ENCODE results near the gene CFAP20.

The CFAP20 gene

DNA sequence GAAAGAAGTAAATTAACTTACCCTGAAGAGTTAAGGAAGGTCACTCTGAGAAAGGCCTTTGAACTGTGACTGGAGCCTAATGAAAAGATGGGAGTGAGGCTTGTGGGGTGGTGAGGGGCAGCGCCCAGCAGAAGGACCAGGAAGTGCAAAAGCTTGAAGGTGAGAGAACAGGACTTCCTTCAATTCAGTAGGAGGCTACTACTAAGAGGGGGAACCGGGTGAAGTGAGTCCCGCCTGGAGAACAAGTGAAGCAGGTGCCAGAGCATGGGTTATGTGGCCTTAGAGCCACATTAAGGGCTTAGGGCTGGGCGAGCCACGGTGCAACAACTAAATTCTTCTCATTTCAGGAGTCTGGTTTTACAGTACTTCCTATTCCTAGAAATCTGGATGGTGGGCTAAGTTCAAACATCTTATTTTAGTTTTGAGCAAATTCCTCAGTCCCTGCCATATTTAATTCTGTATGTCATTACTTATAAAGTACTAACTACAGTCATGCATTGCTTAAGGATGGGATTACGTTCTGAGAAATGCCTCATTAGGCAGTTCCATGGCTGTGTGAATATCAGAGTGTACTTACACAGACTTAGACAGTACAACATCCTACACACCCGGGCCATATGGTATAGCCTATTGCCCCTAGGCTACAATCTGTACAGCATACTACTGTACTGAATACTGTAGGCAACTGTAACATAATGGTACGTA is 5.1 kb downstream of the CFAP20 start:
- no peak for DNase-seq

DNA sequence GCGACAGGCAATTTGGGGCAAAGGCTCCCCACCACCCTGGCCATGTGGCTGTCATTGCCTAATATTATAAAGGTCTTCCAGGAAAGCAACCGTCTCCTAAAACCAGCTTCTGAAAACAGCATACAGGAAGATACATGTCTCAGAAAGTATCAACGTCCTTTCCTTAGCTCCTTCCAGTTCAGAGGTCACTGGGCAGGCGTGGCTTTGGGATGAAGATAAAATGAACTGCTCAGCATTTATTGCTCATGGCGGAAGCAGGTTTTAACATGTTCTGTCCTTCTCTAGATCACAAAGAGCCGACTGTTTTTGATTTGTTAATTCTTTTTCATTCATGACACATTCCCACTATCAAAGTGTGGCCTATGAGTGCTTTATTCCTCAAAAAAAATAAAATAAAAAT is 8.0 kb downstream of the CFAP20 start:
- no peak for DNase-seq

- no peak for DNase-seq
Observed at GRCh38 chr16:58120234-58120633, 8.9 kb downstream of the CFAP20 start.

GRCh38 chr16:58119509-58119845 is 9.7 kb downstream of the CFAP20 start:
- no peak for DNase-seq

DNA sequence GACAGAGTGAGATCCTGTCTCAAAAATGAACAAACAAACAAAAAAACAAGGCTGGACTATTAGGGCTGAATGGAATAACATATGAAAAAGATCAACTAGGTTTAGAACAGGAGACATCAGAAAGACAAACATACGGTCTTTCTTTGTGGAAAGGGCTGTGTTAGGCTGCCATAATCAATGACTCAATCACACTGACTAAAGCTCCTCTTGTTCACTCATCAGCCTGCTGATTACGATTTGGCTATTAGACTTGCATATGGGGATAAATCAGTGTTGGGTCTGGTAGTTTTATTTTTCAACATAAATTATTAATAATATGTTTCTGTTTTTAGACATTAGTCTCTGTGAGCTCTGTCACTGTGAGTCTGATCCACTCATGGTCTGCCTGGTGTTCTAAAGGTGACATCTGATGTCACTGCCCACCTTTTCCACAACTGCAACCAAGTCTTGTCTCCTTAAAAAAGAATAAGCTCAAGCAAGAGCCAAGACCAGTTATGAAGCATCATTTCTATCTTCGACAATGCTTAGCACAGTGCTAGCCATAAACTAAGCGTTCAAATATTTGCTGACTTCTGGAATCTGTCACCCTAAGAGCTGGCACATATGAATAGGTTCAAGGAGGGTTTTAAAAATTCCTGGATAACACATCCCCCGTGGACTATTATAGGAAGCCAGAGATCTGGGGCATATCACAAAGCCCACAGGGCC is 10.2 kb downstream of the CFAP20 start:
- no peak for DNase-seq

- no peak for DNase-seq
Observed at GRCh38 chr16:58116529-58116928, 12.7 kb downstream of the CFAP20 start.

- no peak for DNase-seq
Observed at GRCh38 chr16:58116081-58116480, 13.1 kb downstream of the CFAP20 start.

DNA sequence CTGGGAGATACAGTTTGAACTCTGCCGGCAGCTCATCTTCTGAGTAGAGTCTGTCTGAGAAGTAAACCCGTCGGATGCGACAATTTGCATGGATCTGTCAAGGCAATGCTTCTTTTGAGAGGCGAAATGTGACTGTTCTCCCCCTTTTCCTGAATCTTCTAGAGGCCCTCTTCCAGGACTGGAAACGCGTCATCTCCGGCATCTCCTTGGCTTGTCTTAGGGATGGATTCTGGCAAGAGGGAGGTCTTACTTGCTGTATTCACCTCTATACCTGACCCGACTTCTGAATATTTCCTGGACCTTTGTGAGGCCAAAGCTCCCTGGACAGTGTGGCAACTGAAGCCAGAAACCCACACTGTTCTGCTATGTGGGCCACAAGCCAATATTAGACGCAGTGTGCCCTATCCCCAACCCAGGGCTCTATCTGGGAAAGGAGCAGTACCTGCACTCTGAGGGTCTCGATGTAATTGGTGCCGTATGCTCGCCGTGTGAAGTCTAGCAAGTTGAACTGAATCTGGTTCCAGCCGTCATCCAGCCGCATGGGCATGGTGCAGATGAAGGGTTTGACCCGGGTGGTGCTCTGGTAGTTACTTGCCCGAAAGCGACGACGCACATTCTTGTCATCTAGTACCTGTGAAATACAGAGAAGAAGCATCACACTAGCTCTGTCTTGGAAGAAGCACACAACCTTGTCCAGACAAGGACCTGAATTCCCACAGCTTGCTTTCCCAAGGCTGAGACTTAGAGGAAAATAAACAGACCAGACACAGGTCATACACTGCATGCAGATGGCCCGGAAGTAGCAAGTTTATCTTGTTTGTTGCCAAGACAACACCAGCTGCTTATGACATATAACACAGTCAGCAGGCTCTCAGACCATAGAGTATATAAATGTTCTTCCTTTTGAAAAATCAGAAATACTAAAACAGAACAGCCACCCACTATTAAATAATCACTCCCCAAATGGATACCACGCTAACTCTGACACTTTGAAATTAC is 14.1 kb downstream of the CFAP20 start:
- no peak for DNase-seq

DNA sequence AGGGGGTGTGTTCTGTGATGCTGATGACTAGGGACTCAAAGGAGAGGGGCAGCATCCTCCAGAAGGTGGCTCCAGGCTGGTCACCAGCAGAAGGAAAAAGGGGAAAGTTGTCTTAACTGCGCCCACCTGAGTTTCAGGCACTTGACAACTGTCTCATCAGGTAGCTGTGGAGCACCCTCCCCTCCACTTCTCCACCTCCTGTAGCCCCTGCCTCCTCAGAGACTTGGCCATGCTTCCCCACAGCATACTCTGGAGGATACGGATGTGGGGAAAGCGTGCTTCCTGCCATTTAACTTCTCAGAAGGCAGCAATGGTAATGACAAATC is 17.9 kb downstream of the CFAP20 start:
- no peak for DNase-seq

- no peak for DNase-seq
Observed at GRCh38 chr16:58110571-58111301, 18.4 kb downstream of the CFAP20 start.

DNA sequence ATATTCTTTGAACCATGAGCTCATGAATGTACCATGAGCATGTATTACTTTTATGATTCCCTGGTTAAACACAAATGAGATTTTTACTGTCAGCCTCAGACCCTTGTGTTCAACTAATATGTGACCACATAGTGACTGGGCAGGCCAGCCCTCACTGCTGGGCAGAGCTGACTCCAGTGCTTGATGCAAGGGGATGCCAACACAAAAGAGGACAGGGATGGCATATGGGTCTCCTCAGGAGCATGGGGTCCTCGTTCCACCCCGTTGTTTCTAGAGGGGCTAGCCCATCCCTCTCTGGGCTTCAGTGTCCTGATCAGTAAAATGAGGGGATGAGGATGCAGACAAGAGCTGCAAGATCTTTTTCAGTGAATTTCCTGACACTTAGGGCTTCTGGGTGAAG is 19.3 kb downstream of the CFAP20 start:
- no peak for DNase-seq

GRCh38 chr16:58109330-58109729 is 19.9 kb downstream of the CFAP20 start:
- no peak for DNase-seq

- DNase-seq = no peak
Observed at GRCh38 chr16:58107709-58108108, 21.5 kb downstream of the CFAP20 start.

- no peak for DNase-seq
Observed at GRCh38 chr16:58107228-58107627, 22.0 kb downstream of the CFAP20 start.

- no peak for DNase-seq
Observed at GRCh38 chr16:58105631-58106030, 23.6 kb downstream of the CFAP20 start.

DNA sequence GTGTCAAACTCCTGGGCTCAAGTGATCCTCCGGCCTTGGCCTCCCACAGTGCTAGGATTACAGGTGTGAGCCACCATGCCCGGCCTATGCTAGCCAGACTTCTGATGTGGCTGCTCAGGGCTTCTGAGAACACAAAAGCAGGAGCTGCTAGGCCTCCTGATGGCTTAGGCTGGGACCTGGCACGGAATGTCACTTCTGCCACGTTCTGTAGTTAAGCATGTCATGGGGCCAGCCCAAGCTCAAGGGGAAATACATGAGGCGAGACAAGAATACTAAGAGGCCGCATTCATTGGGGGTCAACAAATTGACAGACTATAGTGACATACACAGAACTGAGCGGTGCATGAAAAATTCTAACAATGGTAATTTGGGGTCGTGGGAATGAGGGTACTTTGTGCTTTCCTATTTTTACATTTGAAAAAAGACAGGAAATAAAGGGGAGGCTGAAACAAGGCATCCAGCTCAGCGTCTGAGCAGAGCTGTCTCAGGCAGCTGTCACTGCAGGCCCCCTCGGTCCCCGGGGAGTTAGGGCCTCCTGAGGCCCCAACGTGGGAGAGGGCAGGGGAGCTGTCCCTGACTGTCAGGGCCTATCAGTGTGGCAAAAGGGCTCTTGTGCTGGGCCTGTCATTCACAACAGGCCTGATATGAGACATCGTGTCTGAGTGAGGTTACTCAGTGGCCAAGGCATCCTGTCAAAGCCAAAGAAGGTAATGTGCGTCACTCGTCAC is 26.4 kb downstream of the CFAP20 start:
- DNase-seq = no peak

DNA sequence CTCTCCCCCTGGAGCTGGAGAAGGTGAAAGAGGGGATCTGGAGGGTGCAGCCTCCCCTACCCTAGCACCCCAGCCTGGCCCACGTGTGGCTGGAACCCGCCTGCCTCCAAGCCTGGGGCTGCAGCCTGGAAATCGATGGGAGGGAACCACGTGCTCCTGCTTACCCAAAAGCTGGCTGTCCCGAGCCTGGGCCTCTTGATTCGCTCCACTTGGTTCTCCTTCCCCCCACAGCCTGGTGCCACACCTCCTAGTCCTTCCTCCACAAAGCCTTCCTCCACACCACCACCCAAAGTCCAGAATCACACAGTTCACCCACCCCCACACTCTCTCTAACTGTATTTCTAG is 29.3 kb downstream of the CFAP20 start:
- no peak for DNase-seq

GRCh38 chr16:58099097-58099955 is 29.9 kb downstream of the CFAP20 start:
- DNase-seq = no peak

DNA sequence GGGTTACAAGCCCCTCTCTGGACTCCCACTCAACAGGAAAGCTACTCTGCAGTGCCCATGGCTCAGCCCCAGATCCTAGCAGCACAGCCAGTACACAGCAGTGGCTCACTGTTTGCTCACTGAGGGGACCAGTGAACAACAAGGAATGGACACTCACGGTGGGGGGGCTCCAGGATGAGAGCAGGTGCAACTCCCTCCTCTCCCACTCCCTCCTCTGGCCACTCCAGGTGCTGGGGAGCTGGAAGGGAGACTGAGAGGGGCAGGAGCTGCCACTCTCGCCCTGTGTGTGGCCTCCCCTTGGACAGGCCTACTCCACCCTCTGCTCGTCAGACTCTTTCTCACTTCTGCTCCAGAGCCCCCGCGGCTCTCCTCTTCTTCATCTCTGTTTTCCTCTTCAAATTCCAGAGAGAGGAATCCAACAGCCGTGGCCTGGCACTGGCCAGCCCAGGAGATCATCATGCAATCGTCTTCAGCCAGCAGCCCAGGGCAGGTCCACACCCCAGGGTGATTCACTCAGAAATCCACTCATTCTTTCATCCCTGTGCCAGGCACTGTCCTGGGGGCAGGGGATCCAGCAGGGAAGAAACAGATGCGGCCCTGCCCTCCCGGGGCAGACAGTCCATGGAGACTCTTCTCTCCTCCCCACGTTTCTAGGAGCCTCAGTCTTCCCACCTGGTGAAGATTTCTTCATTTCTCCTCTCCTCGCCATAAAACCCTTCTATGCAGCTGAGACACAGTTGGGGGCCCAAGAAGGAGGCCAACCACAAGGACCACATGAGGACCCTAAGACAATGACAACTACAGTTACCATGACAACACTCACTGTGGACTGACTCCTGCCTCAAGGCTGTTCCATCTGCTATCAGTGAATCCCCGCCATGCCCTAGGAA is 30.7 kb downstream of the CFAP20 start:
- DNase-seq = no peak

DNA sequence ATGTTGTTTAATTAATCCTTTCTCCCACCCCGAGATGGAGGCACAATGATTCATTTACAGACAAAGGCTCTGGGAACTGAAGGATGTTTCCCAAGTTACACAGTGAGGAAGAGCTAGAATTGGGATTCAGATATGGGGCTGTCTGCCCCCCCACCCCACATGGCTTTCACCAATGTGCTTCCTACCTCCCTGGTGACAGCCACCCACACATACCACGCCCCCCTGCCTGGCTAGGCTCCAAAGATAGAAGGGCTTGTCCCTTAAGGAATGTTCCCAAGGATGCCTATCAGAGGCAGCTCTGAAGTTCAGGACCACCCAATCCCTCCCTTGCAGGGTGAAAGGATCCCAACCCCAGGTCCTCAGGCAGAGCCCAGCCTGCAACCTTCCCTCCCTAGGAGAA is 32.9 kb downstream of the CFAP20 start:
- DNase-seq = no peak
